GM19455 (cell line): ENCODE measurements around the gene ARHGAP10.

Experiments used
- ATAC-seq: cut with Tn5 transposase; IDR thresholded peaks from one replicate; pipeline ENCODE4 v1.9.1; 2021; ENCODE audit not compliant: unreplicated experiment

ARHGAP10 gene

GRCh38 chr4:147731580-147732517 is at the start of gene ARHGAP10:
Gene ARHGAP10, plus strand, starts transcription at chr4:147732088. Its CDS starts 214 bp downstream, at chr4:147732302.
- peak; percentile 65 for ATAC-seq

- ATAC-seq, result no peak
Observed at GRCh38 chr4:147682755-147683154, 49.1 kb upstream of the ARHGAP10 start.

GRCh38 chr4:147683188-147683591 is 48.7 kb upstream of the ARHGAP10 start:
- no peak for ATAC-seq

- ATAC-seq, result peak; percentile 99
Observed at GRCh38 chr4:147683717-147684700, 47.9 kb upstream of the ARHGAP10 start, which contains the start of gene PRMT9. Gene PRMT9, minus strand, starts transcription at chr4:147684163. Its CDS starts 176 bp downstream, at chr4:147683987.

GRCh38 chr4:147689067-147689466 is 42.8 kb upstream of the ARHGAP10 start:
- ATAC-seq, result no peak

- no peak for ATAC-seq
Observed at GRCh38 chr4:147691820-147692219, 40.1 kb upstream of the ARHGAP10 start.

GRCh38 chr4:147693218-147693617 is 38.7 kb upstream of the ARHGAP10 start:
- ATAC-seq, result no peak

GRCh38 chr4:147696866-147697265 is 35.0 kb upstream of the ARHGAP10 start:
- ATAC-seq, result no peak

GRCh38 chr4:147704846-147705245 is 27.0 kb upstream of the ARHGAP10 start:
- ATAC-seq, result no peak

GRCh38 chr4:147707892-147708672 is 23.8 kb upstream of the ARHGAP10 start:
- no peak for ATAC-seq

- ATAC-seq, result no peak
Observed at GRCh38 chr4:147709999-147710398, 21.9 kb upstream of the ARHGAP10 start.

GRCh38 chr4:147714575-147715401 is 17.1 kb upstream of the ARHGAP10 start:
- ATAC-seq, result no peak

- ATAC-seq, result peak; percentile 87
Observed at GRCh38 chr4:147717878-147718277, 14.0 kb upstream of the ARHGAP10 start.

- ATAC-seq, result no peak
Observed at GRCh38 chr4:147723326-147723725, 8.6 kb upstream of the ARHGAP10 start.

GRCh38 chr4:147724468-147725201 is 7.3 kb upstream of the ARHGAP10 start:
- ATAC-seq, result no peak

- ATAC-seq, result no peak
Observed at GRCh38 chr4:147725673-147726072, 6.2 kb upstream of the ARHGAP10 start.

- ATAC-seq, result no peak
Observed at GRCh38 chr4:147727476-147728028, 4.3 kb upstream of the ARHGAP10 start.

GRCh38 chr4:147730333-147730732 is 1.6 kb upstream of the ARHGAP10 start:
- no peak for ATAC-seq
